Measurements from ENCODE around the gene NHLRC2.

The NHLRC2 gene

GRCh38 chr10:113927440-113927839 lies 73.0 kb downstream of the NHLRC2 start:
- peak; percentile 7 for DNase-seq
- Histone ChIP-seq H2BK120ac (ENCODE audit: low read depth, low read length) (no peak overlapping the region), H3K4me2 (ENCODE audit: low read length) (no peak overlapping the region), H2BK5ac (ENCODE audit: low read length) (no peak overlapping the region), H3K23ac (ENCODE audit: low read length) (no peak overlapping the region), H3K4me3 (ENCODE audit: low read length) (no peak overlapping the region), H3K27me3 (ENCODE audit: insufficient read depth, low read length, poor library complexity) (no peaks in the 10 kb centered on the region), H3K18ac (ENCODE audit: low read length) (no peak overlapping the region), H4K5ac (ENCODE audit: low read length) (no peak overlapping the region), H3K27ac (ENCODE audit: low read depth, low read length) (no peak overlapping the region), H3K79me2 (ENCODE audit: control insufficient read depth, insufficient read depth, low read length) (no peaks in the 10 kb centered on the region), H3K56ac (ENCODE audit: low read length) (no peak overlapping the region), H3K79me1 (ENCODE audit: low read length) (no peaks in the 10 kb centered on the region), H3K9ac (ENCODE audit: low read length) (no peak overlapping the region), H3K4me1 (ENCODE audit: control insufficient read depth, low read depth, low read length) (no peaks in the 10 kb centered on the region), H2AK5ac (ENCODE audit: low read length) (no peak overlapping the region), H4K8ac (ENCODE audit: low read depth, low read length) (no peak overlapping the region), H2BK15ac (replicated peaks; ENCODE audit: low read depth) (no peak overlapping the region), H3K4ac (ENCODE audit: low read depth, low read length) (no peak overlapping the region), H3K36me3 (ENCODE audit: control insufficient read depth, insufficient read depth, low read length) (no peaks in the 10 kb centered on the region)
- WGBS (ENCODE audit: extremely low coverage, insufficient coverage, low lambda C conversion rate) = no CpG with 5 or more reads among the region's 5 CpGs

DNA sequence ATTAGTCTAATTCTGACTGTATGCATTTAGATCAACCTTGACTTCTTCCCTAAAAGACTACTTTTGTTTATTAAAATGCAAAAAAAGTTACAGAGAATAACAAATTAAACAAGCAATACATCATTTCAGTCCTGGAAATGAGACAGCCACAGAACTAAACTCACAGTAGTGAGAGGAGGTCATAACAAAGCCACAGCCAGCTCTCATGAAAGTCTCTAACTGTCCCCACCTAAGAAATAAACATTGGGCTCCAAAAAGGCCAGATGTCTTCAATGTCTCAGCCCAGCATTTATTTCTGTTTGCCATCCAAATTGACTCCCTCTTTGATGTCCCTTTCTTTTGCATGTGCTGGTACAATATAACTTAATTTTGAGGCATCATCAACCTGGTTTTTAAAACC lies 74.4 kb downstream of the NHLRC2 start:
- no peak overlapping the region for H3K4ac ChIP-seq (ENCODE audit: low read depth, low read length)
- no peak overlapping the region for H3K9ac ChIP-seq (ENCODE audit: low read length)
- H3K4me2 ChIP-seq (ENCODE audit: low read length) = no peak overlapping the region
- H3K18ac ChIP-seq (ENCODE audit: low read length) = no peak overlapping the region
- no peak overlapping the region for H2AK5ac ChIP-seq (ENCODE audit: low read length)
- H3K23ac ChIP-seq (ENCODE audit: low read length) = no peak overlapping the region
- DNase-seq = no peak
- no peaks in the 10 kb centered on the region for H3K27me3 ChIP-seq (ENCODE audit: insufficient read depth, low read length, poor library complexity)
- H3K4me3 ChIP-seq (ENCODE audit: low read length) = no peak overlapping the region
- no peak overlapping the region for H3K56ac ChIP-seq (ENCODE audit: low read length)
- no peak overlapping the region for H2BK5ac ChIP-seq (ENCODE audit: low read length)
- no peaks in the 10 kb centered on the region for H3K79me2 ChIP-seq (ENCODE audit: control insufficient read depth, insufficient read depth, low read length)
- H3K4me1 ChIP-seq (ENCODE audit: control insufficient read depth, low read depth, low read length) = no peaks in the 10 kb centered on the region
- H2BK15ac ChIP-seq (replicated peaks; ENCODE audit: low read depth) = no peak overlapping the region
- no peak overlapping the region for H4K8ac ChIP-seq (ENCODE audit: low read depth, low read length)
- H2BK120ac ChIP-seq (ENCODE audit: low read depth, low read length) = no peak overlapping the region
- no peaks in the 10 kb centered on the region for H3K36me3 ChIP-seq (ENCODE audit: control insufficient read depth, insufficient read depth, low read length)
- H4K5ac ChIP-seq (ENCODE audit: low read length) = no peak overlapping the region
- no peak overlapping the region for H3K27ac ChIP-seq (ENCODE audit: low read depth, low read length)
- no peaks in the 10 kb centered on the region for H3K79me1 ChIP-seq (ENCODE audit: low read length)

- no CpG with 5 or more reads among the region's 6 CpGs for WGBS (ENCODE audit: extremely low coverage, insufficient coverage, low lambda C conversion rate)
- Histone ChIP-seq H3K18ac (ENCODE audit: low read length) (no peak overlapping the region), H4K5ac (ENCODE audit: low read length) (no peak overlapping the region), H2BK15ac (replicated peaks; ENCODE audit: low read depth) (no peak overlapping the region), H3K56ac (ENCODE audit: low read length) (no peak overlapping the region), H4K8ac (ENCODE audit: low read depth, low read length) (no peak overlapping the region), H3K4me1 (ENCODE audit: control insufficient read depth, low read depth, low read length) (no peaks in the 10 kb centered on the region), H3K9ac (ENCODE audit: low read length) (no peak overlapping the region), H3K27me3 (ENCODE audit: insufficient read depth, low read length, poor library complexity) (no peaks in the 10 kb centered on the region), H2BK5ac (ENCODE audit: low read length) (no peak overlapping the region), H3K4me2 (ENCODE audit: low read length) (no peak overlapping the region), H2AK5ac (ENCODE audit: low read length) (no peak overlapping the region), H2BK120ac (ENCODE audit: low read depth, low read length) (no peak overlapping the region), H3K23ac (ENCODE audit: low read length) (no peak overlapping the region), H3K4ac (ENCODE audit: low read depth, low read length) (no peak overlapping the region), H3K4me3 (ENCODE audit: low read length) (no peak overlapping the region), H3K36me3 (ENCODE audit: control insufficient read depth, insufficient read depth, low read length) (no peaks in the 10 kb centered on the region), H3K27ac (ENCODE audit: low read depth, low read length) (no peak overlapping the region), H3K79me1 (ENCODE audit: low read length) (no peaks in the 10 kb centered on the region), H3K79me2 (ENCODE audit: control insufficient read depth, insufficient read depth, low read length) (no peaks in the 10 kb centered on the region)
- DNase-seq = no peak
These were observed 75.1 kb downstream of the NHLRC2 start for GRCh38 chr10:113929522-113929921.

DNA sequence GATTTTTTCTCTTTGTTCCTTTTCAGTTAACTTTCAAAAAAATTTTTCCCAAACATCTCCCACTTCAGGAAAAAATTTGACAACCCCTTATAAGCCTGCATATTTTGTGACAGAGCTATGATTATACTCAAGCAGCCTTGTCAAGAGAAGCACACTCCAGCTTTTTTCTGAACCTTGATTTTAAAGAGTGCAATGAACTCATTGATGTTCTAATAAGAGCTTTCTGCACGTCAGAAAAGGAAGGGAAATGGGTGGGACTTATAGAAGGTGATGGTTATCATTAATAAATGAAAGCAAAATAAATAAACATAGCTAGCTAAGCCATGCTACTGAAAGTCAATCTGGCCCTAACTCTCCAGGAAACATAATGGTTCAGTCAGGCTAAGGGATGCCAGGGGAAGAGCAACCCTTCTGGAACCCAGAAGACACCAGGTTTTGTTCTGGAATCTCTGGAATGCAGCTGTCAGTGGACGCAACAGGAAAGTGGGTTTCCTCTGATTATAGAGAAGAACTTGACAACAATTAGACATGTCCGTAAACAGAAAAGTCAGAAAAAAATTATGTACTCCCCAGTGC lies 76.1 kb downstream of the NHLRC2 start:
- Histone ChIP-seq H3K4me2 (ENCODE audit: low read length) (no peak overlapping the region), H3K4ac (ENCODE audit: low read depth, low read length) (no peak overlapping the region), H2BK15ac (replicated peaks; ENCODE audit: low read depth) (no peak overlapping the region), H3K18ac (ENCODE audit: low read length) (no peak overlapping the region), H3K27me3 (ENCODE audit: insufficient read depth, low read length, poor library complexity) (no peaks in the 10 kb centered on the region), H2BK5ac (ENCODE audit: low read length) (no peak overlapping the region), H3K4me1 (ENCODE audit: control insufficient read depth, low read depth, low read length) (no peaks in the 10 kb centered on the region), H3K36me3 (ENCODE audit: control insufficient read depth, insufficient read depth, low read length) (no peaks in the 10 kb centered on the region), H3K56ac (ENCODE audit: low read length) (no peak overlapping the region), H3K9ac (ENCODE audit: low read length) (no peak overlapping the region), H2BK120ac (ENCODE audit: low read depth, low read length) (no peak overlapping the region), H3K23ac (ENCODE audit: low read length) (no peak overlapping the region), H4K8ac (ENCODE audit: low read depth, low read length) (no peak overlapping the region), H3K27ac (ENCODE audit: low read depth, low read length) (no peak overlapping the region), H2AK5ac (ENCODE audit: low read length) (no peak overlapping the region), H3K4me3 (ENCODE audit: low read length) (no peak overlapping the region), H3K79me1 (ENCODE audit: low read length) (no peaks in the 10 kb centered on the region), H4K5ac (ENCODE audit: low read length) (no peak overlapping the region), H3K79me2 (ENCODE audit: control insufficient read depth, insufficient read depth, low read length) (no peaks in the 10 kb centered on the region)
- WGBS (ENCODE audit: extremely low coverage, insufficient coverage, low lambda C conversion rate) = no CpG with 5 or more reads among the region's 3 CpGs
- DNase-seq = no peak

- Histone ChIP-seq H4K5ac (ENCODE audit: low read length) (no peak overlapping the region), H3K56ac (ENCODE audit: low read length) (no peak overlapping the region), H3K23ac (ENCODE audit: low read length) (no peak overlapping the region), H4K8ac (ENCODE audit: low read depth, low read length) (no peak overlapping the region), H3K79me2 (ENCODE audit: control insufficient read depth, insufficient read depth, low read length) (no peaks in the 10 kb centered on the region), H3K36me3 (ENCODE audit: control insufficient read depth, insufficient read depth, low read length) (no peaks in the 10 kb centered on the region), H3K9ac (ENCODE audit: low read length) (no peak overlapping the region), H2BK120ac (ENCODE audit: low read depth, low read length) (no peak overlapping the region), H3K18ac (ENCODE audit: low read length) (no peak overlapping the region), H3K79me1 (ENCODE audit: low read length) (no peaks in the 10 kb centered on the region), H2BK5ac (ENCODE audit: low read length) (no peak overlapping the region), H3K4ac (ENCODE audit: low read depth, low read length) (no peak overlapping the region), H2BK15ac (replicated peaks; ENCODE audit: low read depth) (no peak overlapping the region), H3K27ac (ENCODE audit: low read depth, low read length) (no peak overlapping the region), H3K4me3 (ENCODE audit: low read length) (no peak overlapping the region), H3K4me2 (ENCODE audit: low read length) (no peak overlapping the region), H2AK5ac (ENCODE audit: low read length) (no peak overlapping the region), H3K27me3 (ENCODE audit: insufficient read depth, low read length, poor library complexity) (no peaks in the 10 kb centered on the region), H3K4me1 (ENCODE audit: control insufficient read depth, low read depth, low read length) (no peaks in the 10 kb centered on the region)
- WGBS (ENCODE audit: extremely low coverage, insufficient coverage, low lambda C conversion rate) = no CpG with 5 or more reads among the region's 1 CpG
- no peak for DNase-seq
These were observed 78.4 kb downstream of the NHLRC2 start for GRCh38 chr10:113932854-113933253.

DNA sequence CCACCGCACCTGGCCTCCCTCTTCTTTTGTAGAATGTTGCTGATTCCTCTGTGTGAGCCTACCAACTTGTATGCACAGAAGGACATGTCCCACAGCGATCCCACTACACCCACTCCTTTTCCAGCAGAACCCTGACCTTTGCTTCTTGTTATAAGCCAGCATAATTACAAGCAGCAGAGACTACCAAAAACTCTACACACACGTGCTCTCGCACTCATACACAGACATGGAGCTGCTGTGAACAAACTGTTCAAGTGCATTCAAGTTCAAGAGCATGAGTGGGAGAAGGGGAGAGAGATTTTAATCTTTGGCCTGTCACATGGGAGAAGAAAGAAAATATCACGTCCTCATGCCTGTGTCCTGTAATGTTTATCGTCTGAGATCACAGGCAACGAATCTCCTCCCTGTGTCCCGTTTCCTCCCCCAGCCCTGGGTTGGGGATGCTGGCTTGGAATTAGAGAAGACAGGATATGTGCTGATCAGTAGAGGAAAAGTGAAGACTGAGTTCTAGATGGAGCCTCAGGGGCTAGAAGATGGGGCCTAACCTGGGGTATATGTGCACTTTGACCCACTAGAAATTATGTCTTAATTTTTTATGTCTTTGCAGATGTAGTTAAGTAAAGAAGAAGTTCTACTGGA lies 79.6 kb downstream of the NHLRC2 start:
- H2BK15ac ChIP-seq (replicated peaks; ENCODE audit: low read depth) = no peak overlapping the region
- H3K18ac ChIP-seq (ENCODE audit: low read length) = no peak overlapping the region
- H2BK5ac ChIP-seq (ENCODE audit: low read length) = no peak overlapping the region
- H3K27me3 ChIP-seq (ENCODE audit: insufficient read depth, low read length, poor library complexity) = no peaks in the 10 kb centered on the region
- no peak overlapping the region for H3K4me3 ChIP-seq (ENCODE audit: low read length)
- DNase-seq = no peak
- no peaks in the 10 kb centered on the region for H3K79me2 ChIP-seq (ENCODE audit: control insufficient read depth, insufficient read depth, low read length)
- no CpG with 5 or more reads among the region's 8 CpGs for WGBS (ENCODE audit: extremely low coverage, insufficient coverage, low lambda C conversion rate)
- no peak overlapping the region for H3K23ac ChIP-seq (ENCODE audit: low read length)
- no peak overlapping the region for H4K8ac ChIP-seq (ENCODE audit: low read depth, low read length)
- no peak overlapping the region for H3K27ac ChIP-seq (ENCODE audit: low read depth, low read length)
- H3K9ac ChIP-seq (ENCODE audit: low read length) = no peak overlapping the region
- no peaks in the 10 kb centered on the region for H3K4me1 ChIP-seq (ENCODE audit: control insufficient read depth, low read depth, low read length)
- H3K79me1 ChIP-seq (ENCODE audit: low read length) = no peaks in the 10 kb centered on the region
- no peak overlapping the region for H3K4me2 ChIP-seq (ENCODE audit: low read length)
- no peak overlapping the region for H3K56ac ChIP-seq (ENCODE audit: low read length)
- no peak overlapping the region for H3K4ac ChIP-seq (ENCODE audit: low read depth, low read length)
- H2AK5ac ChIP-seq (ENCODE audit: low read length) = no peak overlapping the region
- H4K5ac ChIP-seq (ENCODE audit: low read length) = no peak overlapping the region
- H2BK120ac ChIP-seq (ENCODE audit: low read depth, low read length) = no peak overlapping the region
- H3K36me3 ChIP-seq (ENCODE audit: control insufficient read depth, insufficient read depth, low read length) = no peaks in the 10 kb centered on the region
